IMR-90 (cell line): ENCODE data around the gene COQ8A. TPM values are rescaled to one million over a fixed set of nuclear protein-coding genes. Genes with fewer than 3 reads are reported as not detected.

Experiments
- ATAC-seq: fragments of 200-7000 bp; cut with Tn5 transposase; 2 replicates; pipeline ENCODE4 v1.9.1; 2020; ENCODE audit warnings: low read depth, mild to moderate bottlenecking, moderate library complexity
- BruUV-seq: library from RNA; stranded (reverse); fragments of 400-500 nt; replicated peaks from 2 replicates; lab custom pipeline; 2021; lab: Mats Ljungman, UMichigan
- CTCF ChIA-PET: fragments of 300-600 bp; formaldehyde crosslinking; extraction: SDS; loops from one replicate; lab custom pipeline; 2021; ENCODE audit warnings: antibody characterized with exemption; lab: Yijun Ruan, JAX
- POLR2A ChIA-PET: fragments of 300-600 bp; sonication (Branson Sonifier 250); formaldehyde crosslinking; loops from one replicate; lab custom pipeline; 2022; ENCODE audit warnings: antibody characterized with exemption; ENCODE audit not compliant: unreplicated experiment; lab: Charles Lee
- DNase-seq: peaks from one replicate; pipeline ENCODE4 v3.0.0; 2013
- H2AFZ ChIP-seq: replicated peaks from 2 replicates; pipeline ENCODE3; 2013; ENCODE audit warnings: low read length, mild to moderate bottlenecking; ENCODE audit not compliant: poor library complexity
- H2AK5ac ChIP-seq: 2 replicates; pipeline ENCODE4 v1.6.1; 2013; ENCODE audit warnings: low read depth, low read length, inconsistent platforms
- H2AK9ac ChIP-seq: replicated peaks from 2 replicates; pipeline ENCODE3; 2013; ENCODE audit warnings: mild to moderate bottlenecking, low read depth, low read length, moderate library complexity; ENCODE audit not compliant: poor library complexity
- H2BK120ac ChIP-seq: 2 replicates; pipeline ENCODE4 v1.6.1; 2013; ENCODE audit warnings: low read depth, low read length, inconsistent platforms
- H2BK15ac ChIP-seq: 3 replicates; pipeline ENCODE4 v1.6.1; 2013; ENCODE audit warnings: low read depth, low read length, inconsistent platforms
- H2BK20ac ChIP-seq: 2 replicates; pipeline ENCODE4 v1.6.1; 2013; ENCODE audit warnings: low read depth, mild to moderate bottlenecking, inconsistent platforms, low read length, moderate library complexity
- H2BK5ac ChIP-seq: 2 replicates; pipeline ENCODE4 v1.6.1; 2013; ENCODE audit warnings: mild to moderate bottlenecking, low read depth, low read length, inconsistent platforms; ENCODE audit not compliant: poor library complexity, severe bottlenecking
- H3K14ac ChIP-seq: replicated peaks from 2 replicates; pipeline ENCODE4 v1.6.1; 2013; ENCODE audit warnings: low read depth, low read length, inconsistent platforms
- H3K18ac ChIP-seq: 2 replicates; pipeline ENCODE4 v1.6.1; 2013; ENCODE audit warnings: low read depth, low read length, control low read depth
- H3K23ac ChIP-seq: 2 replicates; pipeline ENCODE4 v1.6.1; 2013; ENCODE audit warnings: low read depth, low read length, inconsistent platforms
- H3K27ac ChIP-seq: 2 replicates; pipeline ENCODE4 v1.5.1; 2013; ENCODE audit warnings: mild to moderate bottlenecking, control low read depth, low read length; ENCODE audit not compliant: insufficient read depth
- H3K27me3 ChIP-seq: 2 replicates; pipeline ENCODE4 v1.6.1; 2013; ENCODE audit warnings: low read length; ENCODE audit not compliant: control insufficient read depth, insufficient read depth
- H3K36me3 ChIP-seq: 2 replicates; pipeline ENCODE4 v1.6.1; 2013; ENCODE audit warnings: low read length, mixed read lengths; ENCODE audit not compliant: control insufficient read depth, insufficient read depth
- H3K4ac ChIP-seq: 2 replicates; pipeline ENCODE4 v1.6.1; 2013; ENCODE audit warnings: low read depth, low read length, inconsistent platforms
- H3K4me1 ChIP-seq: 2 replicates; pipeline ENCODE4 v1.6.1; 2013; ENCODE audit warnings: low read length, mixed read lengths; ENCODE audit not compliant: control insufficient read depth, insufficient read depth
- H3K4me2 ChIP-seq: 2 replicates; pipeline ENCODE4 v1.6.1; 2013; ENCODE audit warnings: low read depth, mild to moderate bottlenecking, control low read depth, low read length, moderate library complexity
- H3K4me3 ChIP-seq: 2 replicates; pipeline ENCODE4 v1.5.1; 2013; ENCODE audit warnings: low read depth, mild to moderate bottlenecking, control low read depth, low read length, moderate library complexity; ENCODE audit not compliant: insufficient read depth
- H3K56ac ChIP-seq: 2 replicates; pipeline ENCODE4 v1.6.1; 2013; ENCODE audit warnings: low read length, inconsistent platforms; ENCODE audit not compliant: insufficient read depth; ENCODE audit errors: extremely low read depth
- H3K79me1 ChIP-seq, 2 experiments: 2 replicates each; pipeline ENCODE4 v1.6.1; 2013; ENCODE audit warnings: low read length in 2 of 2, inconsistent platforms in 1 of 2, low read depth in 1 of 2
- H3K9ac ChIP-seq: 2 replicates; pipeline ENCODE4 v1.6.1; 2013; ENCODE audit warnings: low read depth, low read length, control low read depth
- H3K9me1 ChIP-seq: 2 replicates; pipeline ENCODE4 v1.6.1; 2013; ENCODE audit warnings: low read length, inconsistent platforms; ENCODE audit not compliant: insufficient read depth
- H3K9me3 ChIP-seq: 2 replicates; pipeline ENCODE4 v1.6.1; 2013; ENCODE audit warnings: low read length; ENCODE audit not compliant: control insufficient read depth, insufficient read depth
- H4K20me1 ChIP-seq: 2 replicates; pipeline ENCODE4 v1.6.1; 2013; ENCODE audit warnings: low read length, inconsistent platforms; ENCODE audit not compliant: insufficient read depth
- H4K5ac ChIP-seq: 2 replicates; pipeline ENCODE4 v1.6.1; 2013; ENCODE audit warnings: mild to moderate bottlenecking, low read depth, low read length, control low read depth
- H4K8ac ChIP-seq, 2 experiments: 2 replicates each; pipeline ENCODE4 v1.6.1; 2013; ENCODE audit warnings: low read depth in 2 of 2, low read length in 2 of 2, control low read depth in 1 of 2, inconsistent platforms in 1 of 2
- H4K91ac ChIP-seq: 2 replicates; pipeline ENCODE4 v1.6.1; 2013; ENCODE audit warnings: low read depth, low read length, inconsistent platforms; ENCODE audit not compliant: insufficient read depth
- BHLHE40 ChIP-seq: fragments of 150-350 bp; IDR thresholded peaks from 2 replicates; pipeline ENCODE4 v1.6.1; 2016; ENCODE audit warnings: mild to moderate bottlenecking, low read depth, low read length
- CEBPB ChIP-seq: IDR thresholded peaks from 2 replicates; pipeline ENCODE4 v1.6.1; 2012; ENCODE audit warnings: low read depth, low read length, improper control_type of control experiment
- CHD1 ChIP-seq: IDR thresholded peaks from 2 replicates; pipeline ENCODE4 v1.6.1; 2012; ENCODE audit warnings: low read depth, low read length, improper control_type of control experiment
- CTCF ChIP-seq: conservative IDR thresholded peaks from 2 replicates; pipeline ENCODE4 v1.5.1; 2012; ENCODE audit warnings: mild to moderate bottlenecking, low read depth, low read length, improper control_type of control experiment
- ELK1 ChIP-seq: fragments of 150-350 bp; IDR thresholded peaks from 2 replicates; pipeline ENCODE4 v1.6.1; 2016; ENCODE audit warnings: low read depth, mild to moderate bottlenecking, low read length, moderate library complexity, borderline replicate concordance
- FOS ChIP-seq: fragments of 150-350 bp; IDR thresholded peaks from 2 replicates; pipeline ENCODE4 v1.6.1; 2016; ENCODE audit warnings: low read depth, low read length
- MAFK ChIP-seq: IDR thresholded peaks from 2 replicates; pipeline ENCODE4 v1.6.1; 2012; ENCODE audit warnings: low read depth, low read length, improper control_type of control experiment
- MAZ ChIP-seq: IDR thresholded peaks from 2 replicates; pipeline ENCODE4 v1.6.1; 2012; ENCODE audit warnings: low read depth, mild to moderate bottlenecking, low read length, improper control_type of control experiment, moderate library complexity, borderline replicate concordance
- MXI1 ChIP-seq: IDR thresholded peaks from 2 replicates; pipeline ENCODE4 v1.6.1; 2012; ENCODE audit warnings: low read depth, mild to moderate bottlenecking, low read length, moderate library complexity, borderline replicate concordance
- NFE2L2 ChIP-seq: fragments of 150-350 bp; IDR thresholded peaks from 2 replicates; pipeline ENCODE4 v1.6.1; 2016; ENCODE audit warnings: low read depth, mild to moderate bottlenecking, low read length
- POLR2A ChIP-seq: IDR thresholded peaks from 2 replicates; pipeline ENCODE4 v1.6.1; 2012; ENCODE audit warnings: mild to moderate bottlenecking, low read depth, low read length
- RAD21 ChIP-seq: IDR thresholded peaks from 2 replicates; pipeline ENCODE4 v1.6.1; 2012; ENCODE audit warnings: low read length, improper control_type of control experiment
- RCOR1 ChIP-seq: IDR thresholded peaks from 2 replicates; pipeline ENCODE4 v1.6.1; 2012; ENCODE audit warnings: mild to moderate bottlenecking, low read length, improper control_type of control experiment; ENCODE audit not compliant: insufficient replicate concordance
- SMC3 ChIP-seq: fragments of 150-350 bp; IDR thresholded peaks from 2 replicates; pipeline ENCODE4 v1.6.1; 2016; ENCODE audit warnings: low read depth, mild to moderate bottlenecking, antibody characterized with exemption, low read length, moderate library complexity
- USF2 ChIP-seq: fragments of 150-350 bp; IDR thresholded peaks from 2 replicates; pipeline ENCODE4 v1.6.1; 2017; ENCODE audit warnings: mild to moderate bottlenecking, antibody characterized with exemption, low read length, low read depth
- WGBS, 2 experiments: methylation state at CpG; one replicate each; pipeline versions ENCODE4 v1.1.5 to v1.1.7; 2013; ENCODE audit warnings: missing lambda C conversion rate in 2 of 2; ENCODE audit not compliant: insufficient read length in 1 of 2; ENCODE audit errors: extremely low coverage in 2 of 2; 5-methylcytosine and 5-hydroxymethylcytosine counted together
- dilution Hi-C: fragments of 300-500 bp; cut with HindIII; formaldehyde crosslinking; loops from one replicate; pipeline ENCODE4 v1.14.3; 2018; ENCODE audit warnings: low sequenced_read_pairs; ENCODE audit not compliant: unreplicated experiment
- in situ Hi-C: fragments of 300-500 bp; cut with MboI; formaldehyde crosslinking; loops from 3 replicates; pipeline ENCODE4 v1.14.3; 2019; ENCODE audit warnings: low sequenced_read_pairs, inconsistent platforms, mixed read lengths
- intact Hi-C: fragments of 100-400 bp; cut with micrococcal nuclease; formaldehyde crosslinking; loops from 2 replicates; pipeline ENCODE4 v1.10.0; 2022
- polyA plus RNA-seq, 3 experiments: library from polyadenylated mRNA; depleted of rRNA; stranded (reverse); fragments of >200 nt; gene quantifications; 2 replicates each; pipeline ENCODE4 v1.2.3, GENCODE V29; 2012; ENCODE audit warnings: low replicate concordance in 1 of 3
- total RNA-seq: library from RNA; depleted of rRNA; stranded (reverse); fragments of >200 nt; gene quantifications from 2 replicates; pipeline ENCODE4 v1.2.3, GENCODE V29; 2012

The COQ8A gene
- total and polyA plus RNA-seq, 2 of the 4 experiments (the other 2 are of a cell fraction) = 3.8 to 6.1 TPM

GRCh38 chr1:226951286-226952117 lies 11.4 kb downstream of the COQ8A start:
- no peak overlapping the region for H3K27ac ChIP-seq
- H3K27me3 ChIP-seq = no peaks in the 10 kb centered on the region
- H3K14ac ChIP-seq = no peak overlapping the region
- no peak overlapping the region for H2AFZ ChIP-seq
- in situ Hi-C loops (no loop called here), dilution Hi-C loops (no loop called here), intact Hi-C loops (no loop called here)
- peaks cover 6% of the 10 kb centered on the region; the same call in 1 of the 2 replicates for H3K4me1 ChIP-seq
- no peak for ATAC-seq
- no peak overlapping the region for H3K18ac ChIP-seq
- H2BK5ac ChIP-seq = no peak overlapping the region
- POLR2A ChIA-PET = interaction anchor here (0.6 kb wide), 1 partner anchor 13 kb away, joined by 3 read pairs; no protein-coding TSS in a partner anchor
- H3K9me1 ChIP-seq = no peaks in the 10 kb centered on the region; the same call in 1 of the 2 replicates
- H2BK15ac ChIP-seq = no peak overlapping the region
- no peak overlapping the region for H2BK20ac ChIP-seq
- H2BK120ac ChIP-seq = no peak overlapping the region
- no peak overlapping the region for H4K91ac ChIP-seq
- H2AK5ac ChIP-seq = no peak overlapping the region
- H3K79me1 ChIP-seq = no peaks in the 10 kb centered on the region
- CTCF ChIA-PET = no interaction called here
- 80% methylated on average over 3 of the region's 12 CpGs; no CpG with 5 or more reads in 1 of the 2 experiments for WGBS, 2 experiments
- no peaks in the 10 kb centered on the region for H3K36me3 ChIP-seq
- H3K9me3 ChIP-seq = no peaks in the 10 kb centered on the region; the same call in 1 of the 2 replicates
- H3K4ac ChIP-seq = no peak overlapping the region
- no peak overlapping the region for H3K9ac ChIP-seq
- no peak overlapping the region for H3K4me3 ChIP-seq
- no peak overlapping the region for H4K8ac ChIP-seq
- H3K23ac ChIP-seq = no peak overlapping the region
- DNase-seq = no peak
- H4K20me1 ChIP-seq = 0 out of 2 replicates have a peak, but pooled peaks cover 3% of the 10 kb centered on the region
- no TSS peak for BruUV-seq
- no peak overlapping the region for H3K56ac ChIP-seq
- H2AK9ac ChIP-seq = no peak overlapping the region
- H3K4me2 ChIP-seq = no peak overlapping the region
- H4K5ac ChIP-seq = no peak overlapping the region
- TF ChIP-seq CEBPB (no peak), RCOR1 (no peak), BHLHE40 (no peak), CHD1 (no peak), MXI1 (no peak), FOS (no peak), USF2 (no peak), RAD21 (no peak), POLR2A (no peak), NFE2L2 (no peak), SMC3 (no peak), ELK1 (no peak), MAFK (no peak), MAZ (no peak), CTCF (no peak)
